8988T (cell line): ENCODE measurements around the gene IL12RB1.
A peak's percentile ranks its signal among the peaks of the same experiment; 100 is the strongest.

ENCODE experiments used
- DNase-seq: peaks from one replicate; pipeline ENCODE4 v3.0.0; 2011

IL12RB1 gene

GRCh38 chr19:18085702-18086457, 854 bp downstream of the IL12RB1 start:
- no peak for DNase-seq

DNA sequence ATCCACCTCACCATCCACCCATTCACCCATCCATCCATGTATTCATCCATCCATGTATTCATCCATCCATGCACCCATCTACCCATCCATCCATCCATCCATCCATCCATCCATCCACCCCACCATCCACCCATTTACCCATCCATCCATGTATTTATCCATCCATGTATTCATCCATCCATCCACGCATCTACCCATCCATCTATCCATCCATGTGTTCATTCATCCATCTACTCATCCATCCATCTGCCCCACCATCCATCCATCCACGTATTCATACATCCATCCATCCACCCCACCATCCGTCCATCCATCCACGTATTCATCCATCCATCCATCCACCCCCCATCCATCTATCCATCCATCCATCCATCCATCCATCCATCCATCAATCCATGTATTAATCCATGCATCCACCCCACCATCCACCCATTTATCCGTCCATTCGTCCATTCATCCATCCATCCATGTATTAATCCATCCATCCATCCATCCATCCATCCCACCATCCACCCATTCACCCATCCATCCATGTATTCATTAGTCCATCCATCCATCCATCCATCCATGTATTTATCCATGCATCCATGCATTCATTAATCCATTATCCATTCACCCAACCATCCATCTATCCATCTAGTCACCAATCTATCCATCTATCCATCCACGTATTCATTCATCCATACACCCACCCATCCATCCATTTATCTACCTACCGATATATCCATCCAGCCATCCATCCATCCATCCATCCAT, 2.6 kb downstream of the IL12RB1 start:
- no peak for DNase-seq

- no peak for DNase-seq
Measured at GRCh38 chr19:18074192-18074591, 12.5 kb downstream of the IL12RB1 start.

DNA sequence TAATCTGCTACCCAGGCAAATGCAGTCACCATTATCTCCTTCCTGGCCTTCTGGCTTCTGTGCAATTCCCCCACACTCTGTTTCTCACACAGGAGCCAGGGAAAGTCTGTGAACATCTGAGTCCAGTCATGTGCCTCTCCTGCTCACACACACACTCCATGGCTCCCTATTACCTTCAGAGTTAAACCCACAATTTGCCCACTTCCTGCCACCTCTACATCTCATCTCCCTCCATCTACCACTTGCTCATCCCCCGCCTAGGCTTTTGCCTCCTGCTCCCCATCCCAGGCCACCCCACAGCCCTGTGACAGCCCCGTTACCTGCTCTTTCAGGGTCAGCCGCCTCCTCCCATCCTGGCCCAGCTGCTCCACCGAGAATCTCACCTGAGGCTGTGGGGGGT, 13.5 kb downstream of the IL12RB1 start:
- no peak for DNase-seq

DNA sequence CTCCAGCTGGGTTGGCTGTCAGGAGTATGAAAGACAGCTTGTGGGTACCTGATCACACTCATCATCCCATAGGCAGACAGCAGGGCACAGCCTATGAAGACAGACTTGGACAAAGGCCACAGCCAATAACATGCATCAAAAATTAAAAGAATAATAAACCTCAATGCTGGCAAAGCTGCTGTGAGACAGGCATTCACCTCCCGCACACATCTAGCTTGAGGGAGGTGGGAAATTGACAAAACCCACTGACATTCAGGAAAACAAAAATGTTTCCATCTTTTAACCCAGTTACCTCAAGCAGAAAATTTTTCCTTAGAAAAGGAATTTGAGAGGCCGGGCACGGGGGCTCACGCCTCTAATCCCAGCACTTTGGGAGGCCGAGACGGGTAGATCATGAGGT, 14.4 kb downstream of the IL12RB1 start:
- no peak for DNase-seq

DNA sequence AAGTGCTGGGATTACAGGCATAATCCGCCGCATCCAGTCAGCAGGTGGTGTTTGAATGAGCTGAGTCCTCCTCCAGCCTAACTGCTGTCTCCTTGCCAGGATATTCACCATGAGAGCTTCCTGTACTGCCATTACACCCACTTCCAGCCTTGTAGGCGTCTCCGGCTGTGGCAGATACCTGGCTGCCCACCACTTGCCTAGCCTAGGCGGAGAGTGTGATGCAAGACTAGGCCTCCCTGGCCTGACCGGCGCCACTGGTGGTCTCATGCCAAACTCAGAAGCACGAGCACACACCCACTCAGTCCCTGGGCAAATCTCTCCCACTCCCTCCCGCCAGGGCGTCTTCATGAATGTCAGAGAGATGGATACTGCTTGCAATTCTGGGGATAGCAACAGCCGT, 16.6 kb downstream of the IL12RB1 start:
- no peak for DNase-seq

- DNase-seq, result no peak
Measured at GRCh38 chr19:18069383-18069782, 17.4 kb downstream of the IL12RB1 start.

DNA sequence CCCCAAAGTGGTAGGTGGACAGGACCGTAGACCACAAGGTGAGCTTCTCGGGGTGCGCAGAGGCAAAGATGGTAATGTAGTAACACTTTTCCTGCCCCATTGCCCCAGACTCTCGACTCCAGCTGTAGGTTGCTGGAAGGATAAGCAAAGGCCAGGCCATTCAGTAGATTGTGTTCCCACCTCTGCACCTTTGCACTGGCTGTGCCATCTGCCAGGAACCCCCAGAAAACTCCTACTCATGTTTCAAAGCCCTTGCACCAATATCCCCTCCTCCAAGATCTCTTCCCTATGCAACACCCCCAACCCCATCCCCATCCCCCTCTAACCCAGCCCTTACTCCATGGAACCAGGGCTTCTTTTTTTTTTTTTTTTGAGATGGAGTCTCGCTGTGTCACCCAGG, 18.3 kb downstream of the IL12RB1 start:
- no peak for DNase-seq

GRCh38 chr19:18065173-18065495, 21.6 kb downstream of the IL12RB1 start:
- no peak for DNase-seq

DNA sequence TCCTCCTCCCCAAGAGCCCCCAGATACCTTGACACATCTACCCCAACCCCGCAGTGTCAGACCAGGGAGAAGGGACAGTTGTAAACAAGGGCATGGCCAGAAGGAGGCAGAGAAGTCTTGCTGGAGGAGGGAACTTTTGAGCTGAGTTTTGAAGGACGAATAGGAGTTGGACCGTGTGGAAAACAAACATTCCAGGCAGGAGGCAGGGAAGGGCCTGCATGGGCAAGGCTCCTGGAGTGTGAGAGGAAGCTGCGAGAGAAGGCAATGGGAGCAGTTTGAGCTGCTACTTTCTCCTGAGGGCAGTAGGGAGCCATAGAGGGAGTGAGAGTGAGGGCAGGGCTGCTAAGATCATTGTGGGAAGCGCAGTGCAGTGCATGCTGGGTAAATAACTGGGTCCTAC, 23.3 kb downstream of the IL12RB1 start:
- no peak for DNase-seq

DNA sequence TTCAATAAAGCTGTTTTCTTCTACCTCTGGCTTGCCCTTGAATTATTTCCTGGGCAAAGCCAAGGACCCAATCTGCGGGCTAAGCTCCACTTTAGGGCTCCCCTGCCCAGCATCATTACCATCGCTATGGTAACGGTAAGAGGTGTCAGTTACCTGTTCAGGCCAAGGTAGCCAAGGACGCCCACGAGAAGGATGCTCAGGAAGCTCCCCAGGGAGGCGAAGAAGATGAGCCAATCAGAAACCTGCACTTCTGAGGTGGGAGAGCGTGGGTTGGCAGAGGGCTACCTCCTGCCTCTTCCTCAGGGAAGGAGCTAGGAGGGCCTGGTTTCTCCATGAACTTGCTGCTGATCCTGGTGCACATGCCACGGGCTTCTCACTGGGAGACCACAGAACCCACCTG, 24.7 kb downstream of the IL12RB1 start:
- no peak for DNase-seq

- no peak for DNase-seq
Measured at GRCh38 chr19:18060472-18060871, 26.3 kb downstream of the IL12RB1 start.

- DNase-seq, result no peak
Measured at GRCh38 chr19:18059902-18060301, 26.8 kb downstream of the IL12RB1 start.

- no peak for DNase-seq
Measured at GRCh38 chr19:18059297-18059696, 27.4 kb downstream of the IL12RB1 start.

DNA sequence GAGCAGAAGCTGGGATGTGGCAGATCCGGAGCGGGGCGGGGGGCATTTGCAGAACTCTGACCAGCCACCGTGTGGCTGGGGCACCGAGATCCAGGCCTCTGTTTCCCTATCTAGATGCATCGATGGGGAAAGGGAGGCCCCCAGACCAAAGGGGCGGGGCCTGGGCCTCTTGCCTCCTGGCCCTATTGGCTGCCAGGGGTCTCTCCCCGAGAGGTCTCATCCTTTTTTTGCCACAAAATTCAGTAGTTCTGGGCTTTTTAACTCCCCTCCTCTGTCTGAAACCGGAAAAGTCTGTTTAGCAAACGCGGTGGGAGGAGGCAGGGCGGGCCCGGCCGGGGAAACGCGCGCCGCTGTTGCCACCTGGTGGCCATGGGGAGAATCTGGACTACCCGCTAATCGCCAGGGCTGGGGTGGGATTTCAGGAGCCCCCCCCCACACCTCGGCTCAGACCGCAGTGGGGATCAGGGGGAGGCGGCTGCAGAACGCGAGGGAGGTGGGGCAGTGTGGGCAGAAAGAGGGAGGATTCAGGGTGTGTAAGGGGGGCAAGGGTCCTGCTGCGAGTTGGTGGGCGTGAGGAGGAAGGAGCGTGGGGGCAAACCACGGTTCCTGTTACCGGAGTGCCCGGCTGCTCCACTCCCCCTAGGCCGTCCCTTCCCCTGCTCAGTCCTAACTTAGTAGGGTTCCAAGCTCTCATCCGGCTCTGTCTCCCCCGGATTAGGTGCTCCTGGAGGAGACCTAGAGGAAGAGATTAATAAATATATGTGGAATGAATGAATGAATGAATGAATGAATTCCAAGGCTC, 28.3 kb downstream of the IL12RB1 start:
- DNase-seq, result peak; percentile 79

DNA sequence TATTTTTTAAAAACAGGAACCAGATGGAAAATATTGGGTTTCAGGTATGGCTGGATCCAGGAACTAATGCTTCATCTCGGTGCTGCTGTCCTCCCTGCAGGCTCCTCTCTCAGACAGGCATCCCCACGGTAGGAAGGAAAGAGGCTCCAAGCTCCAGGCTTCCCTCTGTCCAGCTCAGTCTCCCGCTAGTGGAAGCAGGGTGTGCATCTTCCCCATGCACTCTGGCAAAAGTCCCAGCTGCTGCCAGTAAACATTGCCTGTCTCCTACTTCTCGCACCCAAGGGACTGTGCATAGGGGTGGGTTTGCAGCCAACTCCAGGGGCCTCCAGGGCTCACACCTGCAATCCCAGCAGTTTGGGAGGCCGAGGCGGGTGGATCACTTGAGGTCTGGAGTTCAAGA, 29.2 kb downstream of the IL12RB1 start:
- no peak for DNase-seq

GRCh38 chr19:18055967-18056366, 30.8 kb downstream of the IL12RB1 start:
- no peak for DNase-seq

GRCh38 chr19:18053576-18054219, 33.0 kb downstream of the IL12RB1 start:
- DNase-seq, result no peak

DNA sequence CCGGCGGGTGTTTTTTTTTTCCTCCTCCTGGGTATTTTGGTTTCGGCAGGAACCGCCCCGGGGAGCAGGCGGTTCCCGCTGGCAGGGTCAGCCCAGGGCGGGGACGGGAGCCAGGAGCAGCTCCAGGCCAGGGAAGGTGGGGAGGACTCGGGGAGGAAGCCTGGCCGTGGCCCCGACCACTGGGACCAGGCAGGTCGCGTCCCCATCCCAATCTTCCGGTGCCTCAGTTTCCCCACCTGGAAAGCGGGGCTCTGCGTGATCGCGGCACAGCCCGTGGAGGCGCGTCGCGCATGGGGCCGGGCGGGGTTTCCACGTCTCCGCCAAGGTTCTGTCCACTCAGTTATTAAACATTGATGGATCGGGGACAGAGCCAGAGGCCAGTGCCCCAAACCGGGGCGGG, 34.8 kb downstream of the IL12RB1 start:
- no peak for DNase-seq

GRCh38 chr19:18049385-18049784, 37.3 kb downstream of the IL12RB1 start:
- no peak for DNase-seq

- DNase-seq, result no peak
Measured at GRCh38 chr19:18046059-18046718, 40.5 kb downstream of the IL12RB1 start.

- no peak for DNase-seq
Measured at GRCh38 chr19:18045307-18046050, 41.3 kb downstream of the IL12RB1 start.
